ENCODE results near the gene MTA3. TPM values are rescaled to one million over a fixed set of nuclear protein-coding genes. Genes with fewer than 3 reads are reported as not detected.

The MTA3 gene
- total RNA-seq, result 10 to 100 TPM; 23.0 to 30.8 TPM

DNA sequence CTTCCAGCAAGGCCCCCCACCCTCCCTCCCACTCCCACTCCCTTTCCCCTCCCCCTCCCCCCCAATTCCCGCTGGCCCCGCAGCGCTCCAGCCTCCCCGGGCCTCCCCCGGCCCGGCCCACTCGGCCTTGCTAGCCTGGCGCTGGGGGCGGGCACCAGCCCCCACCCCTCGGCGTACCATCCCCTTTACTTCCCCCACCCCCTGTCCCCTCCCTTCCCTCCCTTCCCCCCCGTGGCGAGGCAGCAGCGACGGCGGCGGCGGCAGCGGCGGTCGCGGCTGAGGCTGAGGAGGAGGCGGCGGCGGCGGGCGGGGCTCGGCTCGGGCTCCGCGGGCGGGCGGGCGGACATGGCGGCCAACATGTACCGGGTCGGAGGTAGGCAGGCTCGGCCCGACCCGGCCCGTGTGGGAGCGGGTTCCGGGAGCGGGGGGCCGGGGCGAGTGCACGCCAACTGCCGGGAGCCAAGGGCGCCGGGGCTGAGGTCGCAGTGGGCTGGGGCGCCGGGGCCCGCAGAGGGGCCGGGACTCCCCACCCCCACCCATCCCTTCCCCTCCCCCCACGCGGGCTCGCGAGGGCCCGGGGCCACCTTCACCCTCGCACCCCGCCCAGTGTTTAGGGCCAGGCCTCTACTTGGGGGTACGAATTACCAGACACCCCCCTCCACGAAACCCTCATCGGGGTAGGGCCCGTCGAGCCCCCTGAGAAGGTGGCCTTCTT, at the start of gene MTA3:
TSS of gene MTA3 (plus strand) at position 232 of the 715 bp plus-strand sequence. CDS start at position 346, 114 bp downstream.
- no peaks in the 10 kb centered on the region for H3K36me3 ChIP-seq
- DNase-seq (ENCODE audit: low spot score), result no peak
- peaks cover 10 to 30% of the 10 kb centered on the region in 2 donors for H3K4me1 ChIP-seq (ENCODE audit: control insufficient read depth in 1 of 2, low read depth in 2 of 2)
- TF ChIP-seq, protein P1, sequence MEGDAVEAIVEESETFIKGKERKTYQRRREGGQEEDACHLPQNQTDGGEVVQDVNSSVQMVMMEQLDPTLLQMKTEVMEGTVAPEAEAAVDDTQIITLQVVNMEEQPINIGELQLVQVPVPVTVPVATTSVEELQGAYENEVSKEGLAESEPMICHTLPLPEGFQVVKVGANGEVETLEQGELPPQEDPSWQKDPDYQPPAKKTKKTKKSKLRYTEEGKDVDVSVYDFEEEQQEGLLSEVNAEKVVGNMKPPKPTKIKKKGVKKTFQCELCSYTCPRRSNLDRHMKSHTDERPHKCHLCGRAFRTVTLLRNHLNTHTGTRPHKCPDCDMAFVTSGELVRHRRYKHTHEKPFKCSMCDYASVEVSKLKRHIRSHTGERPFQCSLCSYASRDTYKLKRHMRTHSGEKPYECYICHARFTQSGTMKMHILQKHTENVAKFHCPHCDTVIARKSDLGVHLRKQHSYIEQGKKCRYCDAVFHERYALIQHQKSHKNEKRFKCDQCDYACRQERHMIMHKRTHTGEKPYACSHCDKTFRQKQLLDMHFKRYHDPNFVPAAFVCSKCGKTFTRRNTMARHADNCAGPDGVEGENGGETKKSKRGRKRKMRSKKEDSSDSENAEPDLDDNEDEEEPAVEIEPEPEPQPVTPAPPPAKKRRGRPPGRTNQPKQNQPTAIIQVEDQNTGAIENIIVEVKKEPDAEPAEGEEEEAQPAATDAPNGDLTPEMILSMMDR (IDR thresholded peaks at IDR 0.05), result no peak
- H3K27ac ChIP-seq, result peak within 1 kb of the TSS; percentile 79 to 82
- no peaks in the 10 kb centered on the region for H3K9me3 ChIP-seq
- no peaks in the 10 kb centered on the region for H3K27me3 ChIP-seq (replicated peaks; ENCODE audit: insufficient read depth)
- ATAC-seq (ENCODE audit: insufficient number of reproducible peaks, low FRiP score, low read depth), result no peak
- H3K4me3 ChIP-seq, result peak within 1 kb of the TSS; percentile 88

GRCh38 chr2:42519624-42520023, 48.8 kb upstream of the MTA3 start:
- H3K9me3 ChIP-seq, result no peaks in the 10 kb centered on the region
- DNase-seq (ENCODE audit: low spot score), result no peak
- TF ChIP-seq, protein P1 (IDR thresholded peaks at IDR 0.05), result no peak
- H3K4me1 ChIP-seq (ENCODE audit: control insufficient read depth in 1 of 2, low read depth in 2 of 2), result no peaks in the 10 kb centered on the region
- no peak overlapping the region for H3K27ac ChIP-seq
- no peaks in the 10 kb centered on the region for H3K36me3 ChIP-seq
- ATAC-seq (ENCODE audit: insufficient number of reproducible peaks, low FRiP score, low read depth), result no peak
- no peaks in the 10 kb centered on the region for H3K27me3 ChIP-seq (replicated peaks; ENCODE audit: insufficient read depth)
- no peak overlapping the region for H3K4me3 ChIP-seq

DNA sequence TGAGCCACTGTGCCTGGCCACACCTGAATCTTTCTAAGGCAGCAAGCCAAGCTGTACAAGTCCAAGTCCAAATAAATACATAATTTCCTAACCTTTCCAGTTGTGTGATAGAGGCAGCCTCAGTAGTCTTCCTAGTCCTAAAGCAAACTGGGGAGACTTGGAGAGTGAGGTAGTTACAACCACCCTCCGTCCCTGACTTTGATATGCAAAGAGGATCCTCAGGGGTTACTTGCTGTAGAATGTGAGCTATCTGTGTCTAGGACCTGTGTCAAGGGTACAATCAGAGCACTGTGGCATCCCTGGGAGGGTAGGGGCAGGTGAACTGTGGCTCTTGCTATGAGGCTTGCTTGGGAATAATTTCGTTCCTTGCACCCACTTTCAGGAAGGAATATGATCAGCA, 46.4 kb upstream of the MTA3 start:
- Histone ChIP-seq H3K4me3 (no peak overlapping the region), H3K36me3 (no peaks in the 10 kb centered on the region), H3K27me3 (replicated peaks; ENCODE audit: insufficient read depth) (no peaks in the 10 kb centered on the region), H3K27ac (no peak overlapping the region), H3K4me1 (ENCODE audit: control insufficient read depth in 1 of 2, low read depth in 2 of 2) (no peaks in the 10 kb centered on the region), H3K9me3 (no peaks in the 10 kb centered on the region)
- TF ChIP-seq, protein P1 (IDR thresholded peaks at IDR 0.05), result no peak
- DNase-seq (ENCODE audit: low spot score), result no peak
- no peak for ATAC-seq (ENCODE audit: insufficient number of reproducible peaks, low FRiP score, low read depth)

- no peaks in the 10 kb centered on the region for H3K36me3 ChIP-seq
- H3K4me1 ChIP-seq (ENCODE audit: control insufficient read depth in 1 of 2, low read depth in 2 of 2), result no peaks in the 10 kb centered on the region
- no peak for ATAC-seq (ENCODE audit: insufficient number of reproducible peaks, low FRiP score, low read depth)
- DNase-seq (ENCODE audit: low spot score), result no peak
- H3K27me3 ChIP-seq (replicated peaks; ENCODE audit: insufficient read depth), result no peaks in the 10 kb centered on the region
- H3K4me3 ChIP-seq, result no peak overlapping the region
- TF ChIP-seq, protein P1 (IDR thresholded peaks at IDR 0.05), result no peak
- no peaks in the 10 kb centered on the region for H3K9me3 ChIP-seq
- no peak overlapping the region for H3K27ac ChIP-seq
Observed at GRCh38 chr2:42523341-42523740, 45.1 kb upstream of the MTA3 start.

GRCh38 chr2:42532397-42532796, 36.0 kb upstream of the MTA3 start:
- H3K27me3 ChIP-seq (replicated peaks; ENCODE audit: insufficient read depth), result no peaks in the 10 kb centered on the region
- H3K4me3 ChIP-seq, result no peak overlapping the region
- no peak for ATAC-seq (ENCODE audit: insufficient number of reproducible peaks, low FRiP score, low read depth)
- no peaks in the 10 kb centered on the region for H3K4me1 ChIP-seq (ENCODE audit: control insufficient read depth in 1 of 2, low read depth in 2 of 2)
- TF ChIP-seq, protein P1 (IDR thresholded peaks at IDR 0.05), result no peak
- no peak overlapping the region for H3K27ac ChIP-seq
- DNase-seq (ENCODE audit: low spot score), result no peak
- no peaks in the 10 kb centered on the region for H3K36me3 ChIP-seq
- no peaks in the 10 kb centered on the region for H3K9me3 ChIP-seq
